ENCODE results near the gene CCNY. TPM values are rescaled to one million over a fixed set of nuclear protein-coding genes. Genes with fewer than 3 reads are reported as not detected.

CCNY gene
- total and polyA plus RNA-seq, 2 of the 13 experiments (the other 11 are each of a cell fraction or from before 2014, with no cell fraction given): 48.2 to 54.7 TPM

GRCh38 chr10:35453855-35454532 lies 117.7 kb downstream of the CCNY start (continued):
- no peak for TF ChIP-seq THAP9 (CRISPR knock-in tag; IDR thresholded peaks at IDR 0.05; ENCODE audit: borderline replicate concordance)
- TF ChIP-seq THRA (CRISPR knock-in tag; IDR thresholded peaks at IDR 0.05; ENCODE audit: borderline replicate concordance): peak; percentile 68; the same call in 1 of the 2 replicates
- no peak for TF ChIP-seq ZNF629 (CRISPR knock-in tag; conservative IDR thresholded peaks at IDR 0.05)
- TF ChIP-seq RARG (CRISPR knock-in tag; IDR thresholded peaks at IDR 0.05; ENCODE audit: low read depth): no peak
- no peak for TF ChIP-seq ZNF318 (CRISPR knock-in tag; IDR thresholded peaks at IDR 0.05)
- no peak for TF ChIP-seq BRF2 (CRISPR knock-in tag; IDR thresholded peaks at IDR 0.05)
- TF ChIP-seq ZBTB38 (CRISPR knock-in tag; IDR thresholded peaks at IDR 0.05): peak; percentile 72; the same call in 1 of the 2 replicates
- no peak for TF ChIP-seq ATF3 (CRISPR knock-in tag; IDR thresholded peaks at IDR 0.05)
- TF ChIP-seq SOX5 (CRISPR knock-in tag; IDR thresholded peaks at IDR 0.05; ENCODE audit: borderline replicate concordance): no peak
- peak; percentile 44; the same call in 1 of the 2 replicates for TF ChIP-seq PAXIP1 (CRISPR knock-in tag; conservative IDR thresholded peaks at IDR 0.05)

Data from HepG2 (cell line).